HG02610 (cell line): Measurements from ENCODE around the gene FAAH.
"Not testable (repeated sequence)": the region's sequence is repeated elsewhere in the genome, so short reads cannot be mapped to it uniquely, and the experiment has no call there.

ENCODE experiments used
- ATAC-seq: cut with Tn5 transposase; IDR thresholded peaks from one replicate; pipeline ENCODE4 v1.9.1; 2021; ENCODE audit warnings: mild to moderate bottlenecking, moderate library complexity; ENCODE audit not compliant: unreplicated experiment

FAAH gene

DNA sequence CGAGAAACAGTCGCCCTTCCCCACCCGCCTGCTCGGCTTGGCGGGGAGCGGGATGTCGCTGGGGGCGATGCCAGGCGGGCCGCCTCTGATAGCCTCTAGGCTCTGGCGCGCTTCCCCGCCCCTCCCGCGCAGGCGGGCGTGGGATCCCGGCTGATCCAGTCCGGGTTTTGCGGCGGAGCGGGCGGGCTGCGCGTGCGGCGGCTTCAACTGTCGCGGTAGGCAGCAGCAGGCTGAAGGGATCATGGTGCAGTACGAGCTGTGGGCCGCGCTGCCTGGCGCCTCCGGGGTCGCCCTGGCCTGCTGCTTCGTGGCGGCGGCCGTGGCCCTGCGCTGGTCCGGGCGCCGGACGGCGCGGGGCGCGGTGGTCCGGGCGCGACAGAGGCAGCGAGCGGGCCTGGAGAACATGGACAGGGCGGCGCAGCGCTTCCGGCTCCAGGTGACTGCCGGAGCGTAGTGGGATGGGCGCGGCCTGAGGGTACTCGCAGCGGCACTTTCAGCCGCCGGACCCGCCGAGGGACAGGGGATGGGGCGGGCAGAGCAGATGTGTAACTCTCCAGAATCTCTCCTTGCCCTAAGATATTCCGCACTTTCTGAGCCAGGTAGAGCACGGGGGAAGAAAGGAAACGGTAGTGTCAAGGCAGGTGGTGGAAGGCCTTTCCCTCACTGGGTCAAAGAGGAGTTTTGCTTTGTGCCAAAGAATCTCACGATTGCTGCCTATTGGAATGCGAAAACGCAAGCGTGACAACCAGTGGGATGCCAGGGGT, at the start of gene FAAH:
TSS of gene FAAH (plus strand) at position 210 of the 764 bp plus-strand sequence. CDS start at position 242, 32 bp downstream.
- ATAC-seq: no peak

DNA sequence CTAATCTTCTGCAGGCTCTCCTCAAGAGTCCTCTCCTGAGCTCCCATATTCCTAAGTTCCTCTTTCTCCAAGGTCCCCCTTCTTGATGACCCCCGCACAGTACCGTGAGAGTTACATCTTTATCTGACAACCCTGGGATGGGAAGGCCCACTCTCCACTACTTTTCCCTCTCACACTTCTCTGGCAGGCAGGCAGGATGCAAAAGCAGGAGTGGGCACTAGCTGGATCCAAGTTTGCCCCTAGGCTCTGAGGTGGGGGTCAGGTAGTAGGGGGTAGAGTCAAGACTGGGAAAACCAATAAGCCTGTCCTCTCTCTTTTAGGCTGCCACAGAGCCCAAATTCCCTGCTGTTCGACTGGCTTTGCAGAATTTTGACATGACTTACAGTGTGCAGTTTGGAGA, 49.6 kb upstream of the FAAH start:
- no peak for ATAC-seq

DNA sequence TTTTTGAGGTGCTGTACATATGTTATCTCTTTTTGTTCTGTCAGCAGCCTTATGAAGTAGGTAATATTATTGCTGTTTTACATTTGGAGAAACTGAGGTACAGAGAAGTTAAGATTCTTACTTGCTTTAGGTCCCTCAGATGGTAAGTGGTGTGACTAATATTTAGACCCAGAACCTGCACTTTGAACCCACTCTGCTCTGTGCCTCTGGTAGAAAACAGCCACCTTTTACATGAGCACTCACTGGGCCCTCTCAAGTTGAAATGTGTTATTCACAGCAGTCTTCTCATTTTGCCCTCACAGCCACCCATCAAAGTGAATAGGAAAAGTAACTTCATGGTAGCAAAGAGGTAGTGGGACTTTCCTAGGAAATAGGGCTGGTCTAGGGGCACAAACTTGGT, 48.8 kb upstream of the FAAH start:
- no peak for ATAC-seq

DNA sequence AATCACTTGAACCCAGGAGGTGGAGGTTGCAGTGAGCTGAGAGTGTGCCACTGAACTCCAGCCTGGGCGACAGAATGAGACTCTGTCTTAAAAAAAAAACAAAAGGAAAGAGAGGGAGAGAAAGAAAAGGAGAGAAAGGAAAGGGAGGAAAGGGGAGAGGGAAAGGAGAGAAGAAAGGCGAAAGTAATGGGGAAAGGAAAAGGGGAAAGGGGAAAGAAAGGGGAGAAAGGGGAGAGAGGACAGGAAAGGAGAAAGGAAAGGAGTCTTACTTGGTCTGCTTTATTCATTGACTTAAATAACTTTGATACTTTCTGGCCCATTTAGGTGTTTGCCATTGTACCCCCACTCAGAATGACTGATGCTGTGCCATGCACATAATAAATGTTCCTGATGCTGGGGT, 41.8 kb upstream of the FAAH start:
- no peak for ATAC-seq

DNA sequence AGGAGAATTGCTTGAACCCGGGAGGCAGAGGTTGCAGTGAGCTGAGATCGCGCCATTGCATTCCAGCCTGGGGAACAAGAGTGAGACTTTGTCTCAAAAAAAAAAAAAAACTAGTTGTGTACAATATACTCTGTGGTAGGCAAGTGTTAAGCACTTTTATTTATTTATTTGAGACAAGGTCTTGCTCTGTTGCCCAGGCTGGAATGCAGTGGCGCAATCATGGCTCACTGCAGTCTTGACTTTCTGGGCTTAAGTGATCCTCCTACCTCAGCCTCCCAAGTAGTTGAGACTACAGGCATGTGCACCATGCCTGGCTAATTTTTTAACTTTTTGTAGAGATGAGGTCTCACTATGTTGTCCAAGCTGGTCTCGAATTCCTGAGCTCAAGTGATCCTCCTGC, 38.2 kb upstream of the FAAH start:
- ATAC-seq: not testable (repeated sequence)

DNA sequence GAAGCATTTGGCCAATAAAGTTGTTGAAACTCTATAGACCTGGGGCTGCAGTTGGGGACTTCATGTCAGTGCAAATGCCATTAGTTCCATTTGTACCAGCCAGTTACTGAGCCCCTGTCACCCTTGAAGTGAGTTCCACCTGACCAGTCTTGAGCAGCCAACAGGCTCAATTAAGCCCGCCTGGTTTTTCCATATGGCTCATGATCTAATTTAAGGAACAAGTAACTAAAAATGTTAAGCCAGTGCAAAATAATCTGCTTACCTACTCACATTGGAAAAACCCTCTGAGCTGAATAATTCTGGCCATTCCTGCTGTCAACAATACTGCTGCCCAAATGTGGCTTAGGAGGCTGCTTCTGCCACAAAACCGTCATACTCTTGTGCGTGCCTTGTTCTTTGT, 32.0 kb upstream of the FAAH start:
- no peak for ATAC-seq

DNA sequence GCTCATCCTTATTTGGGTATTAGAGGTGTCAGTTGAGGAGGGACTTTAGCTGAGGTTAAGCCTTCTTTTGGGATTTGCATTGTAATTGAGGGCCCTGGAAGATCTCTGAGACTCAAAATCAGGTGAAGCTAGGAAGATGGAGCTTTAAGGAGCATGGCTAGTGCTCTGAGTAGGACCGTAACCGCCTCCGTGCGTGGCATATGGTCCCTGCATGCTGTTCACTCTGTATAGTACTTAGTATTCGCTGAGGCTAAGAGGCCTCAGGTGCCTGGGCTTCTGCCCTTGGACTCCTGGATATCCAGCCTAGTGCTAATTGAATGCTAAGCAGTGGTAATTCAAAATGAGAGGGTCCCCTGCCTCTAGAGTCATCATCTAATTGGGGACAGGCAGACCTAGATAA, 31.0 kb upstream of the FAAH start:
- ATAC-seq: no peak

DNA sequence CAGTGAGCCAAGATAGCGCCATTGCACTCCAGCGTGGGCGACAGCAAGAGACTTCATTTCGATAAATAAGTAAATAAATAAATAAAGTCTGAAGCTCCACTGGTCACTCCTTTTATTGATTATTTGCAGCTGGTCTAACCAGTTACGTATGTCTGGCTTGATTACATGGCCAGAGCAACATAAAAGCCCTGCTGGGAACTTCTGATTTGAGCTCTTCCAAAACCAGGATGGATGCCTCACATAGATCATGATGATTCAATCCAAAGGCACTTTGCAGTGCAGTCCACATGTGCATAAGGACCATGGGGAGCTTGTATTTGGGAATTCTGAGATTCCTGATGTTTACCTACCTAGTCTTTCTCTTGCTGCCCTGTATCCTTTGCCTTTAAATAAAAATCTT, 29.5 kb upstream of the FAAH start:
- no peak for ATAC-seq

DNA sequence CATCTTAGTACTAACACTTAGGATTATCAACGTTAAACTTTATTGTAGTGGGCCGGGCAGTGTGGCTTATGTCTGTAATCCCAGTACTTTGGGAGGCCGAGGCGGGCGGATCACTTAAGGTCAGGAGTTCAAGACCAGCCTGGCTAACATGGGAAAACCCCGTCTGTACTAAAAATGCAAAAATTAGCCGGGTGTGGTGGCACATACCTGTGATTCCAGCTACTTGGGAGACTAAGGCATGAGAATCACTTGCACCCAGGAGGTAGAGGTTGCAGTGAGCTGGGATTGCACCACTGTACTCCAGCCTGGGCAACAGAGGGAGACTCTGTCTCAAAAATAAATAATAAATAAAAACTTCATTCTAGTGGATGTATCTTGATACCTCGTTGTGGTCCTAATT, 28.3 kb upstream of the FAAH start:
- not testable (repeated sequence) for ATAC-seq

DNA sequence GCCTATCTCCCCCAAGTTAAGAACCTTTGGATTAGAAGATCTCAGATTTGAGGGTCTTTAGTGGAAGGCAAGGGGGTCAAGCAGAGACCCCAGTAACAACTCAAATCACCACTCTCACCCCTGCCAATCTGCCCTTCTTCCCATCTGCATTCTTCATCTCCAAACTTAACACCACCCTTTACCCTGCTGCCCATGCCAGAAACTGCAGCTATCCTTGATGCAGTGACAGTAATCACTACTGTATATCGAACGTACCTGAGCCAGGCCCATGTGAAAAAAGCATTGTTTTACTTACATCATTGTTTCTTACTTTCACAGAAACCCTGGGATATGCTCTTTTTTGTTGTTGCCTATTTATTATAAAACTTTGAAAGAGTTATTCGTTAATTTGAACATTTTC, 27.0 kb upstream of the FAAH start:
- no peak for ATAC-seq

DNA sequence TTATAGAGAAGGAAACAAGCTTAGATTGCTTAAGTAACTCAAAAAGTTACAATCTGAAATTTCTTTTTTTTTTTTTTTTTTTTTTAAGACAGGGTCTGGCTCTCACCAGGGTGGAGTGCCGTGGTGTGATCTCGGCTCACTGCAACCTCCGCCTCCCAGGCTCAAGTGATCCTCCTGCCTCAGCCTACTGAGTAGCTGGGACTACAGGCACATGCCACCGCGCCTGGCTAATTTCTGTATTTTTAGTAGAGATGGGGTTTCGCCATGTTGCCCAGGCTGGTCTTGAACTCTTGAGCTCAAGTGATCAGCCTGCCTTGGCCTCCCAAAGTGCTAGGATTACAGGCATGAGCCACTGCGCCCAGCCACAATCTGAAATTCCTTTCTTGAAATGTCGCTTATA, 26.4 kb upstream of the FAAH start:
- not testable (repeated sequence) for ATAC-seq

DNA sequence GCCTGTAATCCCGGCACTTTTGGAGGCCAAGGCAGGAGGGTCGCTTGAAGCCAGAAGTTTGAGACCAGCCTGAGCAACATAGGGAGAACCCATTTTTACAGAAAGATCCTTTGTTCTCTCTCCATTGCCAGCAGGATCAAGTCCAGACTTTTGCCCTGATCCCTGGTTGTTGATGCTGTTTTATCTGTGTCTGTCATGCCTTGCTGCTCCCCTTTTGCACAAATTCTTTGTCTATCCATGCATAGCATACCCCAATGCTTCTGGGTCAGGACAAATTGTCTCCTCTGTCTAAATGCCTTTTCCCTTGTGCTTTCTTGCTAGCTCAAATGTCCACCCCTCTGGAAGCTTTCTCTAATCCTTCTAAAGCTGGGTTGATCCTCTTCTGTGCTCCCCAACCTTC, 25.3 kb upstream of the FAAH start:
- no peak for ATAC-seq

DNA sequence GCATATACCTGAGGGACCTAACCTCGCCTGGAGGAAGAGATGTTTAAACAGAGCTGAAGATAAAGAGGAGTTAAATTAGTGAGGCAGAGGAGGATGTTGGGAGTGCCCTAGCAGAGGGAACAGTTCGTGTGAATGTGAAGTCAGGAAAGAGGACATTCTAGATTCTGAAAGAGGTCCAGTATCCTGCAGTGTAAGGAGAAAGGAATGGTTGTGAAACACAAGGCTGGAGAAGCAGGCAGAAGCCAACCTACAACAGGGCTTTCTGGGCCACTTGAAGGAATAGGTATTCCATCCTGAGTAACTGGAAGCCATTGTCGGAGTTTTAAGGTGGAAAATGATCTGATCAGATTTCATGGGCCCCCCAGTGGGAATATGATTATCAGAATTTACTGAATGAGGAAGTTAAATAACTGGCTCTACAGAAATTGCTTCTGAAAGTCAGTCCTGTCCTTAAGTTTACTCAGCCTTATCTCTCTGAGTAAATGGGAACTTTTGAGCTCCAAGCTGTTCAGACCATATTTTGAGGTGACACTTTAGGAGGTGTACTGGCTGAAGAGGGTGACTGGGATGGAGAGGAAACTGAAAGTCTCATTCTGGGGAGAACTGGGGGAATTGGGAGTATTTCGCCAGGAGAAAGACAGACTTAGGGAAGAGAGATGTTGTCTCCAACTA, 24.4 kb upstream of the FAAH start:
- no peak for ATAC-seq

DNA sequence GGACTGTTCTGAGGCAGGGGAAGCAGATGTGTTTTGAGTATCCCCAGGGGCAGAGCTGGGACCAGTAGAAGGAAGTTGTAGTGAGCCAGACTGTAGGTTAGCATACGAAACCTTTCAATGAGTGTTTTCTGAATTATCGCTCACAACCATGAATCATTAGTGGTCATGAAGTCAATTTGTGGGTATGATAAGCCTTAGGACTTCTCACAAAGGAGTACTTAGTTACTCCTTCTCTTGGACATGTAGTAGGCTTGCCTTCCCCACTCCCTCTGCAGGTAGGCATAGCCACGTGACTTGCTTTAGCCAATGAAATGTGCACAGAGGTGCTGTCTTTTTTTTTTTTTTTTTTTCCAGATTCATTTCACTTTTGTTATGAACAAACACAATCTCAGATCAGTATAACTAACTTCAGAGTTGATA, 23.9 kb upstream of the FAAH start:
- ATAC-seq: peak; percentile 49

DNA sequence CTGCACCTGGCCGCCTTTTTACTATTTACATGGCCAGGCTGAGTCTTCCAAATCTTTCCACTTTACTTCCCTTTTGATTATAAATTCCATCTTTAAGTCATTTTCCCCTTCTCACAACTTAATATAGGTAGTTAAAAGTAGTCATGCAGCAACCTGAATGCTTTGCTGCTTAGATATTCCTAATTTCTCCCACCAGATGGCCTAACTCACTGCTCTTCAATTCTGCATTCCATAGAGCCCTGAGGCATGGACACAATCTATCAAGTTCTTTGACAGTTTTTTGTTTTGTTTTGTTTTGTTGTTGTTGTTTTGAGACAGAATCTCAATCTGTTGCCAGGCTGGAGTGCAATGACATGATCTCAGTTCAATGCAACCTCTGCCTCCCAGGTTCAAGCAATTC, 21.7 kb upstream of the FAAH start:
- ATAC-seq: no peak

DNA sequence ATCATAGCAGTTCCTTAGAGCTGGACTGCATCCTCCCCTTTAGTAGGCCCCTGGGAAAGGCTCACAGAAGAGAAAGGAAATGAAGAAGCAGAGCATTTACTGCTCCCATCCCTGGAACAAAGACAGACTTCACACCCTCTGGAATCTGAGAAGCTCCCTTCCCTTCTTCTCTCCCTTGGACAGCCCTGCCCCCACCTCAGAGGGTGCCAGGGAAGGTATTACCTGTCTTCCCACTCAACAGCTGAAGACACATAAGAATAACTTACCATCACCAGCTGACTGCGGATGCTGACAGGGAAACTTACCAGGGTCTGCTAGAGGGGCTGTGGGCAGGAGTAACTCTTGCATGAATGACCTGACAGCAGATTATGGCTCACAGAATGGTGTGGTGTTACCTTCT, 14.1 kb upstream of the FAAH start:
- no peak for ATAC-seq

DNA sequence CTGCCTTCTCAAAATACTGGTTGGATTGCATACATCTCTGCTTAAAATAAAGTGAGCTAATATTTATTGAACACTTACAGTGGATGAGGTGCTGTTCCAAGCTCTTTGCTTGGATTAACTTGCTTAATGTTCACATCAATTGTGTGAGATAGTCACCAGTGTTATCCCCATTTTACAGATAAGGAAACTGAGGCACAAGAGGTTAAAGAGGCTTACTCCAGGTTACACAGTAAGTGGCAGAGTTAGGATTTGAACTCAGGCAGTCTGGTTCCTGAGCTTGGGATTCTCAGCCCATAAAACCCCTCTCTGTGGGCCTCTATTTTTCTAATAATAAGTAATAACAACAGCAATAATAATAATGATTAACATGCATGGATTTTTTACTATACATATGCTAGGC, 13.6 kb upstream of the FAAH start:
- no peak for ATAC-seq

DNA sequence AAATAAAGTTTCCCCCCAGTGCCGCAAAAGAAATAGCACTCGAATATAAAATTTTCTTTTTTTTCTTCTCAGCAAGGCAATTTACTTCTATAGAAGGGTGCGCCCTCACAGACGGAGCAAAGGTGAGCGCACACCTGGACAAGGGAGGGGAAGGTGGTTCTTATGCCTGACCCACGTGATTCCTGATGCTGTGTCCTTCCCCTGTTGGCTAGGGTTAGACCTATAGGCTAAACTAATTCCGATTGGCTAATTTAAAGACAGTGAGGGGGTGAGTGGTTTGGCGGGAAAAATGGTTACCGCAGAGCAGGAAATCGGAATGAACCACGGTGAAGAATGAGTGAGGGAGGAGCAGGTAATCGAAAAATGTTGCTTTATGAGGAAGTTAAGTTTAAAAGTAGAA, 607 bp upstream of the FAAH start:
- no peak for ATAC-seq

DNA sequence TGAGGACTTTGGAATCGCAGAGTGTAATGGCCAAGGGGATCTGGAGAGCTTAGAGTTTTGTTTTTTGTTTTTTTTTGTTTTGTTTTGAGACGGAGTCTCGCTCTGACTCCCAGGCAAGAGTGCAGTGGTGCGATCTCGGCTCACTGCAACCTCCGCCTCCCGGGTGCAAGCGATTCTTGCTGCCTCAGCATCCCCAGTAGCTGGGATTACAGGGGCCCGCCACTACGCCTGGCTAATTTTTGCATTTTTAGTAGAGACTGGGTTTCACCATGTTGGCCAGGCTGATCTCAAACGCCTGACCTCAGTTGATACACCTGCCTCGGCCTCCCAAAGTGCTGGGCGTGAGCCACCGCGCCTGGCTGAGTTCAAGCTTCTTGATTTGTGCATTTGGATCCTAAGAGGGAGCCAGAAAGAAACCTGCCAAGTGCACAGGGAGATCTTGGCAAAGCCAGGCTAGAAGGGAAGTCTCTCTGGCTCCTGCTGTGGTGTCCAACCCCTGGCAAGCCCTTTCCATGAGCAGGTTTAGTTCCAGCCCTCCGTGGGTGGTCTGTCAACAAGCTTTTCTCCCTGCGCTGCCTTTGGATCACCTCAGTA, 852 bp downstream of the FAAH start:
- ATAC-seq: no peak

DNA sequence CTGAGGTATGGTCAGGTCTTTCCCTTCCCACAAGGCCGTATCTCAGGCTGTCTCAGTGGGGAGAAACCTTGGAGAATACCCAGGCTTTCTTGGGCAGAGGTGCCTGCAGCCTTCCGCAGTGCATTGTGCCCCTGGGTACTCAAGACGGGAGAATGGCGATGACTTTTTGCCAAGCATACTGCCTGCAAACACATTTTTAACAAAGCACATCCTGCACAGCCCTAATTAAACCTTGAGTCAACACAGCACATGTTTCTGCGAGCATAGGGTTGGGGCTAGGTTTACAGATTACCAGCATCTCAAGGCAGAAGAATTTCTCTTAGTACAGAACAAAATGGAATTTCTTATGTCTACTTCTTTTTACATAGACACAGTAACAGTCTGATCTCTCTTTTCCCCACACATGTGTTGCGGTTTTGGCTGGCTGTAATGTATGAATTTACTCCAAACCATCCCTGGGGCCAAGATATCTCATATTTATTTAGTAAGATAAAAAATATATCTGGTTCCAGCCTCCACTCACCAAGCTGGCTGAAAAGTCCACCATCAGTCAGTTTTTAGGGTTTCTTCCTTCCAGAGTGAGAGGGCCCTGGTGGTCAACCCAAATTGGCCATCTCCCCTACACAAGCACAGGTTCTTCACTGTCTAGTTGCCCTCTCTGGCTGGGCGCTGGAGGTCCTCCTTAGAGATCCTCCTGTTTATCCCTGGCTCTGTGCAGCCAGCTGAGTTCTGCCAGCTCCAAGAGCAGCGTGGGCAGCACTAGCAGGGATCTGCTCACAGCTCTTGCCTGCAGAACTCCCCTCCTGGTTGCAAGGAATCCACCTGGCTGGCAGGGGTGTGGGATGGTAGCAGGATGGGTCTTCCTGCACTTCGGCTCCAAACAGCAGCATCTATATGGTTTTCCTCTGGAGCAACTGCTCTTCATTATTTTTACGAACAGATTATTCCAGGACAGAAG, 2.6 kb downstream of the FAAH start:
- no peak for ATAC-seq

DNA sequence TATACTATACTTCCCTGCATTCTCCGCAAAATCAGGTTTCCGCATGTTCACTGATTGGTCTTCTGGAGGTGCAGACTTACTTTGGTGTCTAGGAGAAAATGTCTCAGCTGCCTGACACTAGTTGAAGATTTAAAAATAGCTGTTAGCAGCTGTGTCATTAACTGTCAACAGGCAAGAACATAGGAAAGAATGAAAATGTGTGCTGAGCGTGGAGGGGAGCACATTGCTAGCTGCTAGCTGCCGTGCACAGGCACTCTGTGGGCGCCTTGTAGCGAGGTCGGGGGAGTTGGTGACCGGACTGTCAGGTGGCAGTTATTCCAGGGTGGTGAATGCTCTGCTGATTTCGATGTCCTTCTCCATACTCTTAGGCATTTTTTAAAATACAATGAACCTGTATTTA, 5.2 kb downstream of the FAAH start:
- no peak for ATAC-seq
